C4-2B (cell line): ENCODE data around the gene PSMC4.

ENCODE experiments used
- CTCF ChIP-seq: fragments of 450-650 bp; conservative IDR thresholded peaks from 2 replicates; pipeline ENCODE4 v1.5.1; 2017; ENCODE audit warnings: mild to moderate bottlenecking
- ZFX ChIP-seq: fragments of 450-650 bp; IDR thresholded peaks from 2 replicates; pipeline ENCODE4 v1.6.1; 2017

GRCh38 chr19:39953915-39954314 is 17.1 kb upstream of the PSMC4 start:
- TF ChIP-seq CTCF (no peak), ZFX (no peak)
